Right kidney (tissue), 1 donor: ENCODE data around the gene PRSS36.
"Not testable (repeated sequence)": the region's sequence is repeated elsewhere in the genome, so short reads cannot be mapped to it uniquely, and the experiment has no call there.

Experiments
- DNase-seq: peaks from one replicate; pipeline ENCODE4 v3.0.0-alpha.2; 2016

Gene PRSS36

GRCh38 chr16:31120129-31120528, 29.7 kb downstream of the PRSS36 start:
- DNase-seq = no peak

GRCh38 chr16:31118223-31119155, 31.4 kb downstream of the PRSS36 start:
- DNase-seq = no peak

DNA sequence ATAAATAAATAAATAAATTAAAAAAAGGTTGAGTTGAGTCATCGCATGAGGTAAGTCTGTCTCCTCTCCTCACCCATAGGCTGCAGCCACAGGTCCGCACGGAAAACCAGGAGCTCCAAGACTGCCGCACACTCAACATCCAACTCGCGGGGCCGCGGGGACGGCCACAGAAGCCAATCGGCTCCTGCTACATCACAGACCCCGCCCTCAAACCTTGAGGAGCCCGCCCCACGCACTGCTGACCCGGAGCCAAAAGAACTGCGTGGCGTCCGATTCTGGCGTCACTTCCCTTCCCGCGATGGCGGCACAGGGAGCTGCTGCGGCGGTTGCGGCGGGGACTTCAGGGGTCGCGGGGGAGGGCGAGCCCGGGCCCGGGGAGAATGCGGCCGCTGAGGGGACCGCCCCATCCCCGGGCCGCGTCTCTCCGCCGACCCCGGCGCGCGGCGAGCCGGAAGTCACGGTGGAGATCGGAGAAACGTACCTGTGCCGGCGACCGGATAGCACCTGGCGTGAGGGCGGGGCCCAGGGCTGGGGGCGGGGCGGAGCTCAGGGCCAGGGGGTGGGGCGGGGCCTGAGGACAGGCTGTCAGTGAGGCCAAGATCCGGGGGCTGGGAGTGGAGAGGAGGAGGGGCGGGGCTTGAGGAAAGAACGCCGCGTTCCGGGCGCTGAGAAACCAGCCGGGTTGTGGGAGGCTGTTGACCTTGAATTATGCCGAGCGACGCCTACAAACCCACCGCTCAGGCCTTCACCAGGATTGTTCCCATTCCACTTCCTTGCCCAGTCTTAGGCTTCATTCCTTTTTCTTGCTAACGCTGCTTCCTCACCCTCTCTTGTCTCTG, 32.3 kb downstream of the PRSS36 start, which contains the start of gene KAT8:
KAT8 (plus strand) TSS at position 281 of the 839 bp plus-strand sequence; CDS start at position 299, 18 bp downstream.
- DNase-seq = peak; percentile 99

GRCh38 chr16:31114468-31114867, 35.4 kb downstream of the PRSS36 start:
- DNase-seq = no peak

GRCh38 chr16:31113121-31114120, 36.4 kb downstream of the PRSS36 start:
- DNase-seq = no peak

GRCh38 chr16:31112711-31113110, 37.2 kb downstream of the PRSS36 start:
- no peak for DNase-seq

DNA sequence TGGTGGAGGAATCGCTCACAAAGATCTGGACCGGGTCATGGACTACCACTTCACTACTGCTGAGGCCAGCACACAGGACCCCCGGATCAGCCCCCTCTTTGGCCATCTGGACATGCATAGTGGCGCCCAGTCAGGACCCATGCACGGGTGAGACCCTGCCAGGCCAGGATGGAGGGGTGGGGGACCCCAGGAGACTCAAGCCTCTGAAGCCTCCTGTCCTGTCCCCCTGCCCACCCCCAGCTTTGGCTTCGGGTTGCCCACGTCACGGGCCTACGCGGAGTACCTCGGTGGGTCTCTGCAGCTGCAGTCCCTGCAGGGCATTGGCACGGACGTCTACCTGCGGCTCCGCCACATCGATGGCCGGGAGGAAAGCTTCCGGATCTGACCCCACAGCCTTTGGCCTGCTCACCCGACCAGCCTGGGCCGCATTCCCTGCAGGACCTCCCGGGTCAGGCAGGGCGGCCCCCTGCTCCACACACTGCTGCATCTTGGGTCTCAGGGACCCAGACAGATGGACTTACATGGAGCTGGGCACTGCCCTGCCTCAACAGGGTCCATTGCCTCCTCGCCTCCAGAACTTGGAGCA, 37.9 kb downstream of the PRSS36 start:
- no peak for DNase-seq

- no peak for DNase-seq
Measured at GRCh38 chr16:31110106-31111034, 39.5 kb downstream of the PRSS36 start.

DNA sequence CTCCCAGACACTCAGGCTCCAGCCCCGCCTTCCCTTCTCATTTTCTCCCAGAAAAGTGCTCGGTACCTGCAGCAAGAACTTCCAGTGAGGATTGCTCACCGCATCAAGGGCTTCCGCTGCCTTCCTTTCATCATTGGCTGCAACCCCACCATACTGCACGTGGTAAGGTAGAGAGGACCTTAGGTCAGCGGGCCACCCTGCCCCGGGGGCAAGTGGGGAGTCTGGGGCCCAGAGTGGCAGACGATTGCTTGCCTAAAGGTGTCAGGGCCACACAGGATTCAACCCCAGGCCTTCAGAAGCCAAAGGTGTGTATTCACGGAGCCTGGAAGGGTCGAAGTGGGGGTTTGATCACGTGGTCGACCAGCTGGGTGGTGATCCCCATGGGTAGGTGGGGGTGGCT, 40.2 kb downstream of the PRSS36 start:
- no peak for DNase-seq

DNA sequence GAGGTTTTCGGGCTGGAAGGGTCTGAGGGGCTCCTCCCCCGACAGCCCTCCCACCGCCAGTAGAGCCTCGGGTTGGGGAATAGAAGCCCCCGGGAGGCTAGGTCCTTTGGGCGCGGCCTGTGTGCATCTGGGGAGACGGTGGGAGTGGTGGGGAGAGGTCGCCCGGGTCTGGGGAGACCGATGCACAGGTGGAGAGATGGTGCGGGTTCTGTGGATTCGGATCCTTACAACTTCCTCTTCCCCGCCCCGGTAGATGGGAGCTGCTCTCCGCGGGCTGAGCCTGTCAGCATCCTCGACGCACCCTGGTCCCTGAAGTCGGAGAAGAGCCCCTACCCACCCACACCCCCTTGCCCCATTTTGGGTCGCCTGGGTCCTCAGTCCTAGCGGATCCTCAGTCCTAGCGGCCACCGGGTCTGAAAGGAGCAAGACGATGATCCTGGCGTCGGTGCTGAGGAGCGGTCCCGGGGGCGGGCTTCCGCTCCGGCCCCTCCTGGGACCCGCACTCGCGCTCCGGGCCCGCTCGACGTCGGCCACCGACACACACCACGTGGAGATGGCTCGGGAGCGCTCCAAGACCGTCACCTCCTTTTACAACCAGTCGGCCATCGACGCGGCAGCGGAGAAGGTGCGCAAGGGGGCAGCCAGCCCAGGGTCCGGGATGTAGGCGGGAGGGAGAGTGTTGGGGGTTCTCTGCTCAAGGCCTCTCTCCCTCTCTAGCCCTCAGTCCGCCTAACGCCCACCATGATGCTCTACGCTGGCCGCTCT, 40.9 kb downstream of the PRSS36 start:
- no peak for DNase-seq

DNA sequence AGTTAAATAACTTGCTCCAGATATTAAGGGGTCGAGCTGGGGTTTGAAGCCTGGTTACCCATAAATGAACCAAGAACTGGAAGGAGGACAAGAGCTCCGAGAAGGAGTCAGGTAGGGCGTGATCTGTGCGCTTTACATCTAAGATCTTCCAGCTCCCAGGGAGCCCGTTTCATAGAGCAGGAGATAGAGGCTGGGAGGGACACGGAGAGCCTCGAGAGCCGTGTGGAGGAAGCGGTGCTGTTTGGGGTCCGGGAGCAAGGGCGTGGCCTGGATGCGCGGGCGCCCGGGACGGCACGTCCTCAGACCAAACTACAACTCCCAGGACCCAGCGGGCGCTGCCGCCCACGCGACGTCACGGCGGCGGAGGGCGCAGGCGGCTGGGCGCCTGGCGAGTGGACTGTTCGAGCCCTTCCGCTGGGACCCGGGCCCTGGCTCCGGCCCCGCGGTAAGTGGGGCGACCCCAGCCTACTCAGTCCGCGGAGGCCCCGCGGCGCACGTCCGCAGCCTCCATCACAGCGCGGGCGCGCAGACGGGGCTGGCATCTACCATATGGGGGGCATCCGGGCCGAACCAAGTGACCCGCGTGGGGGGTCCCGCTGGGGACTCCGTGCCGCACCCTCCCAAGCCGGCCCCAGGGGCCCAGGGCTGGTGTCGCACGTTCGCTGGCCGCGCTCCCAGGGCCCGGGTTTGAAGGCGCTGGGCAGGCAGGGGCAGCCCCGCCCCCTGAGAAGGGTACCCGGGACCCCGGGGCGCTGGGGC, 41.7 kb downstream of the PRSS36 start, which contains the start of gene BCKDK:
BCKDK (plus strand) TSS at position 352 of the 759 bp plus-strand sequence. CDS start 838 bp downstream, outside the sequence.
- DNase-seq = peak; percentile 76

DNA sequence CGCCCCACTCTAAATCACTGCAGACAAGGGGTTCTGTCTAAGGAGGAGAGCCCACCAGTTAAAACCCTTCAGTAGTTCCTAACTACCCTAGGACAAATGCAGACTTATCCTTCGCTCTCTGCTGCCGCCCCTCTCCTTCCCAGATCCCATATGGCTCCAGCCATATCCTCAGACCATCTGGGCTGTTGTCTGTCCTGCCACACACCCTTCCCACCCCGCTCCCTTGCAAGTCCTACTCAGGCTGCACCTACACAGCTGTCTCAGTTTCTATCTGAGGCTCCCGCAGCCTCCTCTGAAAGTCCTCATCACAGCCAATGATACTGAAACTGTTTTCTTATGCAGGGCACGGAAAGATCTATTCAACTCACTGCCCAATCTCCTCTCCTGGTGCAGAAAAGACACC, 42.4 kb downstream of the PRSS36 start:
- DNase-seq = no peak

GRCh38 chr16:31106509-31107464, 43.1 kb downstream of the PRSS36 start:
- DNase-seq = no peak

DNA sequence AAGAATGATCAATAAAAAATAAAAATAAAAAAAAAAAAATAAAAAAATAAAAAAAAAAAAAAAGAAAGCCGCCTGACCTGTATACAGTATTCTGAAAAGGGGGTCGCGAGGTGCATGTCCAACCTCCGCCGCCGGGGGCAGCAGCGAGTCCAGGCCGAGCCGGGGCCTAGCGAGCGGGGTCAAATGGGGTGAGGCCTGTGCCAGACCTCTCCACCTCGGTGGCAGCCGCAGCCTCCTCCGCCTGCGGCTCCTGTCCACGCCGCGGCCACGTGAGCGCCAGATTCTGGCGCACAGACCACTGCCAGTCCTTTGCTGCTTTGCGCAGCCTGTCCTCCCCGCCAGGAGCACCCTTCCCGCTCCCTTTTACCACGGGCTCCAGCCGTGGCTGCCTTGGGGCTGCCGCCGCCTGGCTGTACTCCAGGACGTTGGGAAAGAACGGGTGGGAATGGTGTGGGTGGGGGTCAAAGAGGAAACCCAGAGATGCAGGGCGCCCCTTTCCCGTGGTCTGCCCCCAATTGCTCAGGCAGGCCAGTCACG, 44.1 kb downstream of the PRSS36 start:
- DNase-seq = peak; percentile 60

DNA sequence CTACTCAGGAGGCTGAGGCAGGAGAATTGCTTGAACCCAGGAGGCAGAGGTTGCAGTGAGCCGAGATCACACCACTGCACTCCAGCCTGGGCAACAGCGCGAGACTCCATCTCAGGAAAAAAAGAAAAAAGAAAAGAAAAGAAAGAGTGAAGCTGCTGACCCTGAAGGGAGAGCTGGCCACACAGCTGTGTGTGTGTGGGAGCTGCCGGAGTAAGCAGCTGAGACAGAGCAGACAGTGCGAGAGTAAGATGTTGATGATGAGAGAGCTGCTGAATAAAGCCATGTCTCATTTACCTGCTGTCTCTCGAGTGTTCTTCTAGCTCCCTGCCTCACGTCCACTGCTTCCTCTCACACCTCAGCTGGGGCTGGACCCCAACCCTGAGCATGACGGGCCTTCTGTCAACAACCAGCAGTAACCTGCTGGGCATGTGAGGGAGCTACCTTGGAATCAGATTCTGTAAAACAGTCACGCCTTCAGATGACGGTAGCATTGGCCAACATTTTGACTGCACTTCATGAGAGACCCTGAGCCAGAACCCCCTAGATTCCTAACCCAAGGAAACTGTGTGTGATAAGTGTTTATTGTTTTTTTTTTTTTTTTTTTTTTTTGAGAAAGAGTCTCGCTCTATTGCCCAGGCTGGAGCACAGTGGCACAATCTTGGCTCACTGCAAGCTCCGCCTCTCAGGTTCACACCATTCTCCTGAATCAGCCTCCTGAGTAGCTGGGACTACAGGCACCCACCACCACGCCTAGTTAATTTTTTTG, 48.8 kb downstream of the PRSS36 start:
- DNase-seq = not testable (repeated sequence)
